Dendritic cell treated with granulocyte-macrophage colony-stimulating factor and Interleukin-4, amounts not matched to agents 40 ng/mL and 50 ng/mL, for 4 days (primary cell): ENCODE data around the gene BRICD5.
A peak's percentile ranks its signal among the peaks of the same experiment; 100 is the strongest.
"Not testable (repeated sequence)": the region's sequence is repeated elsewhere in the genome, so short reads cannot be mapped to it uniquely, and the experiment has no call there.

Experiments
- H3K27ac Mint-ChIP-seq: one replicate; pipeline ENCODE4 v1.8.0; 2022; ENCODE audit warnings: mild to moderate bottlenecking, mixed read lengths
- H3K27me3 Mint-ChIP-seq: one replicate; pipeline ENCODE4 v1.8.0; 2022; ENCODE audit warnings: mild to moderate bottlenecking, mixed read lengths
- H3K36me3 Mint-ChIP-seq: one replicate; pipeline ENCODE4 v1.8.0; 2022; ENCODE audit warnings: low read depth, mixed read lengths
- H3K4me1 Mint-ChIP-seq: one replicate; pipeline ENCODE4 v1.8.0; 2022; ENCODE audit warnings: low read depth, mixed read lengths
- H3K4me3 Mint-ChIP-seq: one replicate; pipeline ENCODE4 v1.8.0; 2022; ENCODE audit warnings: mild to moderate bottlenecking, moderate library complexity, mixed read lengths
- H3K9me3 Mint-ChIP-seq: one replicate; pipeline ENCODE4 v1.8.0; 2022; ENCODE audit warnings: mixed read lengths
- intact Hi-C: fragments of 100-400 bp; cut with micrococcal nuclease; formaldehyde crosslinking; loops from one replicate; pipeline ENCODE4 v1.15.0; 2022

BRICD5 gene

GRCh38 chr16:2243781-2244180 lies 33.1 kb upstream of the BRICD5 start:
- Mint-ChIP-seq H3K27me3 (peaks cover 7% of the 10 kb centered on the region), H3K9me3 (no peaks in the 10 kb centered on the region), H3K4me3 (no peak overlapping the region), H3K36me3 (peaks cover 91% of the 10 kb centered on the region), H3K4me1 (peaks cover 27% of the 10 kb centered on the region), H3K27ac (no peak overlapping the region)
- intact Hi-C loops, result no loop called here

- H3K36me3 Mint-ChIP-seq, result peaks cover 86% of the 10 kb centered on the region
- H3K27me3 Mint-ChIP-seq, result peaks cover 14% of the 10 kb centered on the region
- no peaks in the 10 kb centered on the region for H3K9me3 Mint-ChIP-seq
- no peak overlapping the region for H3K4me3 Mint-ChIP-seq
- H3K4me1 Mint-ChIP-seq, result peaks cover 27% of the 10 kb centered on the region
- no peak overlapping the region for H3K27ac Mint-ChIP-seq
- intact Hi-C loops, result no loop called here
These were observed 32.4 kb upstream of the BRICD5 start for GRCh38 chr16:2243031-2243528.

- no peak overlapping the region for H3K27ac Mint-ChIP-seq
- peaks cover 81% of the 10 kb centered on the region for H3K36me3 Mint-ChIP-seq
- no peaks in the 10 kb centered on the region for H3K9me3 Mint-ChIP-seq
- peaks cover 29% of the 10 kb centered on the region for H3K4me1 Mint-ChIP-seq
- peaks cover 19% of the 10 kb centered on the region for H3K27me3 Mint-ChIP-seq
- intact Hi-C loops, result no loop called here
- H3K4me3 Mint-ChIP-seq, result no peak overlapping the region
These were observed 31.9 kb upstream of the BRICD5 start for GRCh38 chr16:2242598-2242997.

- Mint-ChIP-seq H3K27me3 (peaks cover 42% of the 10 kb centered on the region), H3K4me1 (peaks cover 49% of the 10 kb centered on the region), H3K36me3 (peaks cover 66% of the 10 kb centered on the region)
- H3K27ac Mint-ChIP-seq, H3K4me3 Mint-ChIP-seq, intact Hi-C loops, H3K9me3 Mint-ChIP-seq: not testable (repeated sequence)
These were observed 29.7 kb upstream of the BRICD5 start for GRCh38 chr16:2240331-2240730.

- Mint-ChIP-seq H3K9me3 (no peaks in the 10 kb centered on the region), H3K4me3 (no peak overlapping the region), H3K4me1 (peaks cover 40% of the 10 kb centered on the region), H3K27ac (no peak overlapping the region), H3K36me3 (peaks cover 66% of the 10 kb centered on the region), H3K27me3 (peaks cover 53% of the 10 kb centered on the region)
- intact Hi-C loops, result no loop called here
These were observed 28.4 kb upstream of the BRICD5 start for GRCh38 chr16:2238838-2239675.

- Mint-ChIP-seq H3K9me3 (no peaks in the 10 kb centered on the region), H3K4me1 (peaks cover 33% of the 10 kb centered on the region), H3K27me3 (peaks cover 53% of the 10 kb centered on the region), H3K27ac (no peak overlapping the region), H3K36me3 (peaks cover 66% of the 10 kb centered on the region), H3K4me3 (no peak overlapping the region)
- intact Hi-C loops, result no loop called here
These were observed 27.6 kb upstream of the BRICD5 start for GRCh38 chr16:2238150-2238837.

- peaks cover 53% of the 10 kb centered on the region for H3K27me3 Mint-ChIP-seq
- peaks cover 26% of the 10 kb centered on the region for H3K4me1 Mint-ChIP-seq
- H3K4me3 Mint-ChIP-seq, result peak overlapping the region; percentile 7
- no peaks in the 10 kb centered on the region for H3K9me3 Mint-ChIP-seq
- intact Hi-C loops, result no loop called here
- peaks cover 66% of the 10 kb centered on the region for H3K36me3 Mint-ChIP-seq
- H3K27ac Mint-ChIP-seq, result no peak overlapping the region
These were observed 27.0 kb upstream of the BRICD5 start for GRCh38 chr16:2237493-2238149.

- Mint-ChIP-seq H3K4me1 (peaks cover 22% of the 10 kb centered on the region), H3K4me3 (peak overlapping the region; percentile 40), H3K9me3 (no peaks in the 10 kb centered on the region), H3K36me3 (peaks cover 66% of the 10 kb centered on the region), H3K27me3 (peaks cover 53% of the 10 kb centered on the region), H3K27ac (no peak overlapping the region)
- intact Hi-C loops, result no loop called here
These were observed 26.4 kb upstream of the BRICD5 start for GRCh38 chr16:2237102-2237482.

- Mint-ChIP-seq H3K27me3 (peaks cover 53% of the 10 kb centered on the region), H3K9me3 (no peaks in the 10 kb centered on the region), H3K36me3 (peaks cover 66% of the 10 kb centered on the region), H3K4me3 (peak within 1 kb of the TSS; percentile 40), H3K27ac (no peak within 1 kb of the TSS), H3K4me1 (peaks cover 22% of the 10 kb centered on the region)
- intact Hi-C loops, result no loop called here
These were observed 25.9 kb upstream of the BRICD5 start, which contains the start of gene DNASE1L2 for GRCh38 chr16:2236337-2237101. TSS of gene DNASE1L2 (plus strand) at chr16:2236444. CDS start at chr16:2236817, 373 bp downstream.

GRCh38 chr16:2235695-2236336 lies 25.2 kb upstream of the BRICD5 start:
- H3K27me3 Mint-ChIP-seq, result peaks cover 53% of the 10 kb centered on the region
- H3K9me3 Mint-ChIP-seq, result no peaks in the 10 kb centered on the region
- intact Hi-C loops, result no loop called here
- peaks cover 22% of the 10 kb centered on the region for H3K4me1 Mint-ChIP-seq
- H3K27ac Mint-ChIP-seq, result no peak overlapping the region
- peaks cover 71% of the 10 kb centered on the region for H3K36me3 Mint-ChIP-seq
- H3K4me3 Mint-ChIP-seq, result no peak overlapping the region

- no peaks in the 10 kb centered on the region for H3K9me3 Mint-ChIP-seq
- no peak overlapping the region for H3K27ac Mint-ChIP-seq
- peaks cover 73% of the 10 kb centered on the region for H3K36me3 Mint-ChIP-seq
- peaks cover 53% of the 10 kb centered on the region for H3K27me3 Mint-ChIP-seq
- peaks cover 26% of the 10 kb centered on the region for H3K4me1 Mint-ChIP-seq
- H3K4me3 Mint-ChIP-seq, result no peak overlapping the region
- intact Hi-C loops, result no loop called here
These were observed 24.6 kb upstream of the BRICD5 start for GRCh38 chr16:2235234-2235651.

- intact Hi-C loops, result no loop called here
- peaks cover 73% of the 10 kb centered on the region for H3K36me3 Mint-ChIP-seq
- H3K4me1 Mint-ChIP-seq, result peaks cover 30% of the 10 kb centered on the region
- no peaks in the 10 kb centered on the region for H3K9me3 Mint-ChIP-seq
- no peak overlapping the region for H3K4me3 Mint-ChIP-seq
- H3K27me3 Mint-ChIP-seq, result peaks cover 53% of the 10 kb centered on the region
- H3K27ac Mint-ChIP-seq, result no peak overlapping the region
These were observed 24.1 kb upstream of the BRICD5 start for GRCh38 chr16:2234813-2235170.
